NCI-H1048 (cell line): ENCODE data around the gene FAF2.
"Not testable (repeated sequence)": the region's sequence is repeated elsewhere in the genome, so short reads cannot be mapped to it uniquely, and the experiment has no call there.

ENCODE experiments used
- DNase-seq: peaks from one replicate; lab custom pipeline; 2025; lab: John Stamatoyannopoulos, UW

FAF2 gene

DNA sequence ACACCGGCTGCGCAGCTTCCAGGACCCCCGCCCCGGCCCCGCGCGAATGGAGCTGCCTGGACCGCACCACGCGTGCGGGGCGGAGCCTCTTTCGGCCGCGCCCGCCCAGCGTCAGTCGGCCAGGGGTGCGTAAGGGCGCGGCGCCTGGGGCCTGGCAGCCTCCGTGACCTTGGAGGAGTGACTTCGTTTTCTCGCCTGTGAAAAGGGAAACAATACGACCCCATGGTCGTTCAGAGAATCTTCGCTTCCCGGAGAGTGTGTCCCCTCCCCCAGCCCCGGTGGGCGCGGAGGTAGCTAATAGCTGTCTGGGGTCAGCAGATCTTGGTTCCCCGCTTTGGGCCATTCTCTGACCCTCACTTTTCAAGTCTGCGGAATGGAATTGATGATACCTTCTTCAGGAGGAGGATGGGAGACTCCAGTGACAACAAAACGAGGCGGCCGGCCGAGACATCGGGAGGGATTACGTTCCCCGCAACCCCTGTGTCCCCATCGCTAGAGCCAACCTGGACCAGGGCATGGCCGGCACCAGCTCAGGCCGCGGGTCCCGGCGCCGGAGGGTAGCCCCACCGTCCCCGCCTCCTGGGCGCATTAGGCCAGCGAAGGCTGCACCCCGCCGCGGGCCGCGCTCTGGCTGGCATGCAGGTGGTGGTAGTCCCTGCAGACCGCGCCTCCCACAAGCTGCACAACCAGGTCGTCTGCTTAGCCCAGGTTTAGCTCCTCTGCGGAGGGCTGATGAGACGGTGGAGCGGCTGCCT is 95.4 kb downstream of the FAF2 start:
- peak; percentile 24 for DNase-seq

DNA sequence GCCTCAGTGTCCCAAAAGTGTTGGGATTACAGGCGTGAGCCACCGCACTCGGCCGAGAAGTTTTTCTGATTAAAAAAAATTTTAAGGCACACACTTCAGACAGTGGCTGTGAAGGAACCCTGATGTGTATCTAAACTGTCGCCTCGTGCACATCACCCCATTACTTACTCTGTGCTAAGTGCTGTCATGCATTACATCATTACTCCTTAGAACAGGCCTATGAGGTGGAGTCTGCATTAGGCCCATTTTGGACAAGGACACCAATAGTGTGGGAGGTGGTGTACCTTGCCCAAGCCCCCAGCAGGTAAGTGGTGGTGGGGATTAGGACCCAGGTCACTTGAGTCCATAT is 97.2 kb downstream of the FAF2 start:
- DNase-seq: no peak

- DNase-seq: no peak
Measured at GRCh38 chr5:176545737-176546509, 97.7 kb downstream of the FAF2 start.

GRCh38 chr5:176547802-176548201 is 99.6 kb downstream of the FAF2 start:
- DNase-seq: no peak

- no peak for DNase-seq
Measured at GRCh38 chr5:176548967-176549444, 100.8 kb downstream of the FAF2 start, which contains the start of gene CDHR2. TSS of gene CDHR2 (plus strand) at chr5:176549342. CDS start at chr5:176565353, 16,011 bp downstream.

GRCh38 chr5:176549871-176550270 is 101.7 kb downstream of the FAF2 start:
- DNase-seq: no peak

DNA sequence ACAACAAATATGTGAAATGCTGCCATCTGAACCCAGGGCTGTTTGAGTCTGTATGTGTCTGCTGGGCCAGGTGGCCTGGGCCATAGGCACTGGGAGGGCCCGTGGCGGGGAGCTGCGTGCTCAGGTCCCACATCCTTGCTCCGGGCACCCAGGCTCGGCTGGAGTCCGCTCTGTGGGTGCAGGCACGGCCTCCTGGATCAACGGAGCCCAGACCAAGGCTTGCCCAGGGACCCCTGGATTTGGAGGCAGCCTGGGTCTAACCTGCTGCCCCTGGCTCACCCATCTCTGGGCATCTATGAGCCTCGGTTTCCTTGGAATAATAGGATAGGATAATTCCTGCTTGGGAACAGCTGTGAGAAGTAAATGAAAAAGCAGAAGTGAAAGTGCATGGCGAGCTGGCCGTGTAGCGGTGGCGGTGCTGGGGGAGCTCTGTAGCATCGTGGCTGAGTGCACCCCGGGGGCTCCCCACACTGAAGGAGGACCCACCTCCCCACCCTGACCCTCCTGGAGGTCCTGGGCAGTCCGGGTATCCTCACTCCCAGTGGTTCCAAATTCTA is 102.2 kb downstream of the FAF2 start:
- no peak for DNase-seq

- not testable (repeated sequence) for DNase-seq
Measured at GRCh38 chr5:176550937-176551336, 102.8 kb downstream of the FAF2 start.

GRCh38 chr5:176552332-176552869 is 104.2 kb downstream of the FAF2 start:
- DNase-seq: no peak

- no peak for DNase-seq
Measured at GRCh38 chr5:176553260-176554085, 105.3 kb downstream of the FAF2 start.

GRCh38 chr5:176557846-176558245 is 109.7 kb downstream of the FAF2 start:
- DNase-seq: no peak
